H9 (cell line): ENCODE data around the gene UMOD. TPM values are rescaled to one million over a fixed set of nuclear protein-coding genes. Genes with fewer than 3 reads are reported as not detected.

Experiments used
- DNase-seq: peaks from one replicate; pipeline ENCODE4 v3.0.0-alpha.2; 2017
- H2AFZ ChIP-seq: one replicate; pipeline ENCODE4 v1.6.1; 2013; ENCODE audit warnings: mild to moderate bottlenecking, low read length, control low read depth, moderate library complexity
- H2AK5ac ChIP-seq: 2 replicates; pipeline ENCODE4 v1.6.1; 2013; ENCODE audit warnings: low read length, control low read depth, mixed read lengths; ENCODE audit not compliant: insufficient read length
- H2BK120ac ChIP-seq: one replicate; pipeline ENCODE4 v1.6.1; 2013; ENCODE audit warnings: low read depth, mild to moderate bottlenecking, low read length, control low read depth, inconsistent platforms; ENCODE audit not compliant: poor library complexity, severe bottlenecking
- H2BK12ac ChIP-seq: 2 replicates; pipeline ENCODE4 v1.6.1; 2013; ENCODE audit warnings: low read length, control low read depth, mixed read lengths, low read depth; ENCODE audit not compliant: insufficient read length
- H2BK15ac ChIP-seq: 2 replicates; pipeline ENCODE4 v1.6.1; 2013; ENCODE audit warnings: low read depth, low read length, control low read depth
- H2BK20ac ChIP-seq: one replicate; pipeline ENCODE4 v1.6.1; 2013; ENCODE audit warnings: low read depth, mild to moderate bottlenecking, low read length, control low read depth, inconsistent platforms; ENCODE audit not compliant: poor library complexity, severe bottlenecking
- H2BK5ac ChIP-seq: 2 replicates; pipeline ENCODE4 v1.6.1; 2013; ENCODE audit warnings: low read length, control low read depth, mixed read lengths; ENCODE audit not compliant: insufficient read length
- H3K14ac ChIP-seq: 2 replicates; pipeline ENCODE4 v1.6.1; 2013; ENCODE audit warnings: low read length, control low read depth; ENCODE audit not compliant: insufficient read depth
- H3K18ac ChIP-seq: 2 replicates; pipeline ENCODE4 v1.6.1; 2013; ENCODE audit warnings: low read depth, mild to moderate bottlenecking, mixed read lengths, low read length, control low read depth; ENCODE audit not compliant: insufficient read length
- H3K23ac ChIP-seq: 2 replicates; pipeline ENCODE4 v1.6.1; 2013; ENCODE audit warnings: low read length, control low read depth, mixed read lengths, low read depth; ENCODE audit not compliant: insufficient read length
- H3K23me2 ChIP-seq: 2 replicates; pipeline ENCODE4 v1.6.1; 2013; ENCODE audit warnings: low read depth, mild to moderate bottlenecking, mixed read lengths, low read length, control low read depth; ENCODE audit not compliant: insufficient read length, poor library complexity, severe bottlenecking
- H3K27ac ChIP-seq: 2 replicates; pipeline ENCODE4 v1.5.1; 2013; ENCODE audit warnings: low read length, control low read depth, mixed read lengths, low read depth; ENCODE audit not compliant: insufficient read length
- H3K27me3 ChIP-seq: 2 replicates; pipeline ENCODE4 v1.6.1; 2013; ENCODE audit warnings: low read length, control low read depth, inconsistent platforms; ENCODE audit not compliant: insufficient read depth
- H3K4ac ChIP-seq: 2 replicates; pipeline ENCODE4 v1.6.1; 2013; ENCODE audit warnings: low read depth, mild to moderate bottlenecking, control low read depth, inconsistent platforms, low read length, moderate library complexity
- H3K4me1 ChIP-seq: 2 replicates; pipeline ENCODE4 v1.6.1; 2013; ENCODE audit warnings: low read length, control low read depth, inconsistent platforms; ENCODE audit not compliant: insufficient read depth
- H3K4me2 ChIP-seq: 2 replicates; pipeline ENCODE4 v1.6.1; 2013; ENCODE audit warnings: low read length, control low read depth, mixed read lengths; ENCODE audit not compliant: insufficient read length, insufficient read depth
- H3K56ac ChIP-seq: 2 replicates; pipeline ENCODE4 v1.6.1; 2013; ENCODE audit warnings: low read depth, mild to moderate bottlenecking, mixed read lengths, low read length, control low read depth; ENCODE audit not compliant: insufficient read length
- H3K79me1 ChIP-seq: 2 replicates; pipeline ENCODE4 v1.6.1; 2013; ENCODE audit warnings: low read depth, mild to moderate bottlenecking, moderate library complexity, low read length, control low read depth, inconsistent platforms; ENCODE audit not compliant: insufficient read depth, poor library complexity, severe bottlenecking
- H3K79me2 ChIP-seq: 2 replicates; pipeline ENCODE4 v1.6.1; 2013; ENCODE audit warnings: low read length, control low read depth, inconsistent platforms; ENCODE audit not compliant: insufficient read depth
- H3K9ac ChIP-seq: 2 replicates; pipeline ENCODE4 v1.6.1; 2013; ENCODE audit warnings: low read length, control low read depth, mixed read lengths; ENCODE audit not compliant: insufficient read length; ENCODE audit errors: extremely low read depth
- H3K9me3 ChIP-seq: one replicate; pipeline ENCODE4 v1.6.1; 2013; ENCODE audit warnings: low read depth, low read length, inconsistent platforms; ENCODE audit not compliant: control insufficient read depth
- H3T11ph ChIP-seq: one replicate; pipeline ENCODE4 v1.6.1; 2013; ENCODE audit warnings: mild to moderate bottlenecking, low read length, control low read depth, inconsistent platforms
- H4K20me1 ChIP-seq: one replicate; pipeline ENCODE4 v1.6.1; 2013; ENCODE audit not compliant: control insufficient read depth, insufficient read length, insufficient read depth
- H4K5ac ChIP-seq: 2 replicates; pipeline ENCODE4 v1.6.1; 2013; ENCODE audit warnings: low read depth, mild to moderate bottlenecking, mixed read lengths, low read length, control low read depth; ENCODE audit not compliant: insufficient read length
- H4K8ac ChIP-seq: replicated peaks from 2 replicates; pipeline ENCODE4 v1.6.1; 2013; ENCODE audit warnings: low read length, control low read depth, mixed read lengths, low read depth; ENCODE audit not compliant: insufficient read length
- H4K91ac ChIP-seq: 2 replicates; pipeline ENCODE4 v1.6.1; 2013; ENCODE audit warnings: low read depth, mild to moderate bottlenecking, moderate library complexity, mixed read lengths, low read length, control low read depth; ENCODE audit not compliant: insufficient read length
- H3K27ac Mint-ChIP-seq, 3 experiments: 2 replicates in 2 of 3; 3 replicates in 1 of 3; pipeline ENCODE4 v1.8.0; 2020 to 2021; ENCODE audit warnings: mixed read lengths in 3 of 3, mild to moderate bottlenecking in 1 of 3, moderate library complexity in 1 of 3
- H3K27me3 Mint-ChIP-seq: 2 replicates; pipeline ENCODE4 v1.8.0; 2021; ENCODE audit warnings: low read depth, mild to moderate bottlenecking, moderate library complexity, mixed read lengths
- H3K36me3 Mint-ChIP-seq, 3 experiments: 2 replicates in 2 of 3; 3 replicates in 1 of 3; pipeline ENCODE4 v1.8.0; 2020 to 2021; ENCODE audit warnings: low read depth in 3 of 3, mixed read lengths in 3 of 3; ENCODE audit not compliant: insufficient read depth in 1 of 3
- H3K4me1 Mint-ChIP-seq, 2 experiments: 2 replicates each; pipeline ENCODE4 v1.8.0; 2020; ENCODE audit warnings: mixed read lengths in 2 of 2
- H3K4me3 Mint-ChIP-seq, 2 experiments: 2 replicates in 1 of 2; 3 replicates in 1 of 2; pipeline ENCODE4 v1.8.0; 2020 to 2021; ENCODE audit warnings: mild to moderate bottlenecking in 2 of 2, mixed read lengths in 2 of 2, moderate library complexity in 1 of 2
- H3K9me3 Mint-ChIP-seq, 2 experiments: 2 replicates in 1 of 2; 3 replicates in 1 of 2; pipeline ENCODE4 v1.8.0; 2020; ENCODE audit warnings: mild to moderate bottlenecking in 2 of 2, mixed read lengths in 2 of 2, moderate library complexity in 1 of 2
- WGBS: extraction: QIAGEN DNeasy Blood & Tissue Kit; methylation state at CpG from one replicate; pipeline ENCODE4 v1.1.7; 2013; ENCODE audit warnings: missing lambda C conversion rate, low lambda C conversion rate, mixed read lengths; ENCODE audit not compliant: insufficient read length; ENCODE audit errors: extremely low coverage; 5-methylcytosine and 5-hydroxymethylcytosine counted together
- total RNA-seq: library from RNA; stranded (reverse); gene quantifications from 2 replicates; pipeline ENCODE4 v1.2.1, GENCODE V29; 2021
- TF ChIP-seq, protein P1 (sequence below): fragments of 200-600 bp; sonication (generic); conservative IDR thresholded peaks from 3 replicates; pipeline ENCODE4 v1.8.0; 2021; ENCODE audit warnings: antibody characterized with exemption, mild to moderate bottlenecking

UMOD gene
- total RNA-seq, 1 experiment from 2014 or later: not detected

- no peak overlapping the region for H3K27ac Mint-ChIP-seq
- H3K36me3 Mint-ChIP-seq: no peaks in the 10 kb centered on the region
- no peak overlapping the region for H2AFZ ChIP-seq
- H2BK120ac ChIP-seq: no peak overlapping the region
- no peak overlapping the region for H4K5ac ChIP-seq
- no peak overlapping the region for H2AK5ac ChIP-seq
- peaks cover 8 to 12% of the 10 kb centered on the region in 2 experiments; a peak in 2 of 4 replicates for H3K4me1 Mint-ChIP-seq
- no peak for DNase-seq
- H3K27ac ChIP-seq: no peak overlapping the region
- no peak overlapping the region for H3K56ac ChIP-seq
- H3K4me1 ChIP-seq: peaks cover 6% of the 10 kb centered on the region
- no peaks in the 10 kb centered on the region for H3K79me1 ChIP-seq
- no peak overlapping the region for H4K8ac ChIP-seq
- TF ChIP-seq, protein P1, sequence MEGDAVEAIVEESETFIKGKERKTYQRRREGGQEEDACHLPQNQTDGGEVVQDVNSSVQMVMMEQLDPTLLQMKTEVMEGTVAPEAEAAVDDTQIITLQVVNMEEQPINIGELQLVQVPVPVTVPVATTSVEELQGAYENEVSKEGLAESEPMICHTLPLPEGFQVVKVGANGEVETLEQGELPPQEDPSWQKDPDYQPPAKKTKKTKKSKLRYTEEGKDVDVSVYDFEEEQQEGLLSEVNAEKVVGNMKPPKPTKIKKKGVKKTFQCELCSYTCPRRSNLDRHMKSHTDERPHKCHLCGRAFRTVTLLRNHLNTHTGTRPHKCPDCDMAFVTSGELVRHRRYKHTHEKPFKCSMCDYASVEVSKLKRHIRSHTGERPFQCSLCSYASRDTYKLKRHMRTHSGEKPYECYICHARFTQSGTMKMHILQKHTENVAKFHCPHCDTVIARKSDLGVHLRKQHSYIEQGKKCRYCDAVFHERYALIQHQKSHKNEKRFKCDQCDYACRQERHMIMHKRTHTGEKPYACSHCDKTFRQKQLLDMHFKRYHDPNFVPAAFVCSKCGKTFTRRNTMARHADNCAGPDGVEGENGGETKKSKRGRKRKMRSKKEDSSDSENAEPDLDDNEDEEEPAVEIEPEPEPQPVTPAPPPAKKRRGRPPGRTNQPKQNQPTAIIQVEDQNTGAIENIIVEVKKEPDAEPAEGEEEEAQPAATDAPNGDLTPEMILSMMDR: no peak
- no CpG with 5 or more reads among the region's 8 CpGs for WGBS
- no peak overlapping the region for H3K18ac ChIP-seq
- H3K14ac ChIP-seq: no peak overlapping the region
- H2BK5ac ChIP-seq: no peak overlapping the region
- no peaks in the 10 kb centered on the region for H3K27me3 ChIP-seq
- no peak overlapping the region for H4K91ac ChIP-seq
- no peaks in the 10 kb centered on the region for H4K20me1 ChIP-seq
- H3K4me2 ChIP-seq: no peak overlapping the region
- H3K4ac ChIP-seq: no peak overlapping the region
- no peak overlapping the region for H3K9ac ChIP-seq
- no peaks in the 10 kb centered on the region for H3K79me2 ChIP-seq
- no peaks in the 10 kb centered on the region for H3K9me3 ChIP-seq
- peaks cover 17% of the 10 kb centered on the region for H3K27me3 Mint-ChIP-seq
- H2BK15ac ChIP-seq: no peak overlapping the region
- no peak overlapping the region for H3K23ac ChIP-seq
- H2BK12ac ChIP-seq: no peak overlapping the region
- H3K9me3 Mint-ChIP-seq: peaks cover 0 to 1% of the 10 kb centered on the region in 2 experiments; a peak in 1 of 5 replicates
- no peak overlapping the region for H3K4me3 Mint-ChIP-seq
- no peaks in the 10 kb centered on the region for H3K23me2 ChIP-seq
- no peak overlapping the region for H2BK20ac ChIP-seq
- no peak overlapping the region for H3T11ph ChIP-seq
Observed at GRCh38 chr16:20317117-20317516, 35.4 kb downstream of the UMOD start.
